ENCODE data around the gene DCN.

GRCh38 chr12:91219511-91219910 is 36.9 kb upstream of the DCN start:
- TF ChIP-seq CTCF (conservative IDR thresholded peaks at IDR 0.05), result no peak
- no peak for TF ChIP-seq ZFX (IDR thresholded peaks at IDR 0.05)
